HEK293 (cell line): ENCODE results near the gene IBA57.

Experiments used
- CTCF ChIA-PET: fragments of 350-600 bp; formaldehyde crosslinking; extraction: SDS; loops from one replicate; lab custom pipeline; 2021; ENCODE audit warnings: antibody characterized with exemption; lab: Yijun Ruan, JAX
- POLR2A ChIA-PET: fragments of 300-600 bp; formaldehyde crosslinking; extraction: SDS; loops from one replicate; lab custom pipeline; 2020; ENCODE audit warnings: antibody characterized with exemption, inconsistent platforms; lab: Yijun Ruan, JAX
- H3K27ac ChIP-seq: fragments of 200-500 bp; sonication (Bioruptor generic); 2 replicates; pipeline ENCODE4 v1.5.1; 2014; ENCODE audit warnings: low read depth, low read length, control low read depth, inconsistent platforms; ENCODE audit errors: extremely low read depth
- H3K36me3 ChIP-seq, 2 experiments: fragments of 200-500 bp in 1 of 2; sonication (Bioruptor generic) in 1 of 2; 1 replicate in 1 of 2; 2 replicates in 1 of 2; pipeline ENCODE4 v1.5.1; 2014 to 2017; ENCODE audit warnings: inconsistent platforms in 2 of 2, low read length in 2 of 2; ENCODE audit not compliant: control insufficient read depth in 2 of 2, insufficient read depth in 1 of 2
- H3K4me1 ChIP-seq: fragments of 200-500 bp; sonication (Bioruptor generic); 2 replicates; pipeline ENCODE4 v1.5.1; 2014; ENCODE audit warnings: mild to moderate bottlenecking, low read length, inconsistent platforms; ENCODE audit not compliant: control insufficient read depth, insufficient read depth
- H3K4me3 ChIP-seq: 2 replicates; pipeline ENCODE4 v1.5.1; 2011; ENCODE audit warnings: low read depth, mild to moderate bottlenecking, control low read depth, low read length, moderate library complexity
- H3K9me3 ChIP-seq: fragments of 200-500 bp; sonication (Bioruptor generic); 2 replicates; pipeline ENCODE4 v1.5.1; 2014; ENCODE audit warnings: low read depth, low read length, inconsistent platforms; ENCODE audit not compliant: control insufficient read depth, insufficient read depth
- GLI4 ChIP-seq: fragments of 450-650 bp; formaldehyde crosslinking; IDR thresholded peaks from 2 replicates; pipeline ENCODE4 v1.5.1; 2016; ENCODE audit warnings: missing biosample characterization, missing genetic modification characterization
- KLF16 ChIP-seq: fragments of 450-650 bp; formaldehyde crosslinking; IDR thresholded peaks from 2 replicates; pipeline ENCODE4 v1.5.1; 2017; ENCODE audit warnings: missing biosample characterization, missing genetic modification characterization
- MYNN ChIP-seq: fragments of 450-650 bp; formaldehyde crosslinking; IDR thresholded peaks from 2 replicates; pipeline ENCODE4 v1.5.1; 2016; ENCODE audit warnings: missing biosample characterization, missing genetic modification characterization, borderline replicate concordance
- PATZ1 ChIP-seq: fragments of 450-650 bp; formaldehyde crosslinking; IDR thresholded peaks from 2 replicates; pipeline ENCODE4 v1.5.1; 2016; ENCODE audit warnings: missing biosample characterization, missing genetic modification characterization
- PRDM4 ChIP-seq: fragments of 450-650 bp; formaldehyde crosslinking; IDR thresholded peaks from 2 replicates; pipeline ENCODE4 v1.5.1; 2017; ENCODE audit warnings: missing biosample characterization, missing genetic modification characterization
- RBAK ChIP-seq: fragments of 450-650 bp; formaldehyde crosslinking; IDR thresholded peaks from 2 replicates; pipeline ENCODE4 v1.5.1; 2016; ENCODE audit warnings: missing biosample characterization, missing genetic modification characterization
- SALL2 ChIP-seq: fragments of 450-650 bp; formaldehyde crosslinking; IDR thresholded peaks from 2 replicates; pipeline ENCODE4 v1.5.0; 2017; ENCODE audit warnings: missing biosample characterization, mild to moderate bottlenecking, missing genetic modification characterization, borderline replicate concordance
- SCRT2 ChIP-seq: fragments of 450-650 bp; formaldehyde crosslinking; IDR thresholded peaks from 2 replicates; pipeline ENCODE4 v1.5.1; 2016; ENCODE audit warnings: missing biosample characterization, missing genetic modification characterization
- SP7 ChIP-seq: fragments of 450-650 bp; formaldehyde crosslinking; IDR thresholded peaks from 2 replicates; pipeline ENCODE4 v1.5.1; 2016; ENCODE audit warnings: missing biosample characterization, missing genetic modification characterization
- TCF7L2 ChIP-seq: IDR thresholded peaks from 2 replicates; pipeline ENCODE4 v1.6.1; 2011; ENCODE audit warnings: low read depth, mild to moderate bottlenecking, inconsistent platforms, low read length, moderate library complexity, borderline replicate concordance
- ZFP37 ChIP-seq: fragments of 450-650 bp; formaldehyde crosslinking; IDR thresholded peaks from 2 replicates; pipeline ENCODE4 v1.5.1; 2016; ENCODE audit warnings: missing biosample characterization, missing genetic modification characterization
- ZNF132 ChIP-seq: fragments of 450-650 bp; formaldehyde crosslinking; IDR thresholded peaks from 2 replicates; pipeline ENCODE4 v1.5.1; 2017; ENCODE audit warnings: missing biosample characterization, missing genetic modification characterization, borderline replicate concordance
- ZNF138 ChIP-seq: fragments of 450-650 bp; formaldehyde crosslinking; IDR thresholded peaks from 2 replicates; pipeline ENCODE4 v1.5.1; 2016; ENCODE audit warnings: missing biosample characterization, missing genetic modification characterization, borderline replicate concordance
- ZNF140 ChIP-seq: fragments of 450-650 bp; formaldehyde crosslinking; IDR thresholded peaks from 2 replicates; pipeline ENCODE4 v1.5.1; 2016; ENCODE audit warnings: missing biosample characterization, missing genetic modification characterization
- ZNF146 ChIP-seq: fragments of 450-650 bp; formaldehyde crosslinking; IDR thresholded peaks from 2 replicates; pipeline ENCODE4 v1.5.1; 2016; ENCODE audit warnings: missing biosample characterization, missing genetic modification characterization
- ZNF169 ChIP-seq: fragments of 450-650 bp; formaldehyde crosslinking; IDR thresholded peaks from 2 replicates; pipeline ENCODE4 v1.5.1; 2016; ENCODE audit warnings: missing biosample characterization, missing genetic modification characterization
- ZNF174 ChIP-seq: fragments of 450-650 bp; formaldehyde crosslinking; IDR thresholded peaks from 2 replicates; pipeline ENCODE4 v1.5.0; 2017; ENCODE audit warnings: missing biosample characterization, mild to moderate bottlenecking, missing genetic modification characterization
- ZNF175 ChIP-seq: fragments of 450-650 bp; formaldehyde crosslinking; IDR thresholded peaks from 2 replicates; pipeline ENCODE4 v1.5.1; 2016; ENCODE audit warnings: missing biosample characterization, missing genetic modification characterization
- ZNF354C ChIP-seq: fragments of 450-650 bp; formaldehyde crosslinking; IDR thresholded peaks from 2 replicates; pipeline ENCODE4 v1.5.1; 2016; ENCODE audit warnings: missing biosample characterization, missing genetic modification characterization, low read depth, borderline replicate concordance
- ZNF514 ChIP-seq: fragments of 450-650 bp; formaldehyde crosslinking; IDR thresholded peaks from 2 replicates; pipeline ENCODE4 v1.5.1; 2016; ENCODE audit warnings: missing biosample characterization, missing genetic modification characterization
- ZNF529 ChIP-seq: fragments of 450-650 bp; formaldehyde crosslinking; IDR thresholded peaks from 2 replicates; pipeline ENCODE4 v1.5.1; 2017; ENCODE audit warnings: missing genetic modification characterization, missing biosample characterization; ENCODE audit not compliant: insufficient replicate concordance
- ZNF561 ChIP-seq: fragments of 450-650 bp; IDR thresholded peaks from 2 replicates; pipeline ENCODE4 v1.5.1; 2018; ENCODE audit warnings: missing biosample characterization, missing genetic modification characterization, borderline replicate concordance
- ZNF610 ChIP-seq: fragments of 450-650 bp; formaldehyde crosslinking; IDR thresholded peaks from 2 replicates; pipeline ENCODE4 v1.5.1; 2016; ENCODE audit warnings: missing biosample characterization, missing genetic modification characterization, borderline replicate concordance
- ZNF677 ChIP-seq: fragments of 450-650 bp; IDR thresholded peaks from 2 replicates; pipeline ENCODE4 v1.5.0; 2018; ENCODE audit warnings: missing biosample characterization, mild to moderate bottlenecking, missing genetic modification characterization, moderate library complexity
- ZNF707 ChIP-seq: fragments of 450-650 bp; formaldehyde crosslinking; IDR thresholded peaks from 2 replicates; pipeline ENCODE4 v1.5.1; 2016; ENCODE audit warnings: missing biosample characterization, missing genetic modification characterization
- ZNF777 ChIP-seq: fragments of 450-650 bp; formaldehyde crosslinking; IDR thresholded peaks from 2 replicates; pipeline ENCODE4 v1.5.1; 2017; ENCODE audit warnings: missing biosample characterization, missing genetic modification characterization, borderline replicate concordance
- ZNF837 ChIP-seq: fragments of 450-650 bp; formaldehyde crosslinking; IDR thresholded peaks from 2 replicates; pipeline ENCODE4 v1.5.1; 2016; ENCODE audit warnings: missing biosample characterization, missing genetic modification characterization
- ZNF843 ChIP-seq: fragments of 450-650 bp; formaldehyde crosslinking; IDR thresholded peaks from 2 replicates; pipeline ENCODE4 v1.5.1; 2016; ENCODE audit warnings: missing biosample characterization, missing genetic modification characterization
- ZSCAN23 ChIP-seq: fragments of 450-650 bp; formaldehyde crosslinking; IDR thresholded peaks from 2 replicates; pipeline ENCODE4 v1.5.1; 2016; ENCODE audit warnings: missing biosample characterization, missing genetic modification characterization
- TF ChIP-seq, protein P1 (sequence below): fragments of 450-650 bp; IDR thresholded peaks from 2 replicates; pipeline ENCODE4 v1.5.1; 2018; ENCODE audit warnings: missing biosample characterization, missing genetic modification characterization
- TF ChIP-seq, protein P2 (sequence below): fragments of 450-650 bp; formaldehyde crosslinking; optimal IDR thresholded peaks from 2 replicates; pipeline ENCODE3; 2016; ENCODE audit warnings: missing biosample characterization, mild to moderate bottlenecking, missing genetic modification characterization

Gene IBA57

GRCh38 chr1:228198977-228199590 lies 33.5 kb downstream of the IBA57 start:
- CTCF ChIA-PET = interaction anchor here (0.6 kb wide), 1 partner anchor 34 kb away, joined by 3 read pairs; the partner anchor contains the start of gene IBA57
- Histone ChIP-seq H3K4me1 (no peaks in the 10 kb centered on the region), H3K36me3 (no peaks in the 10 kb centered on the region), H3K27ac (no peak overlapping the region), H3K4me3 (no peak overlapping the region), H3K9me3 (no peaks in the 10 kb centered on the region)
- POLR2A ChIA-PET = interaction anchor here (0.7 kb wide), 1 partner anchor 220 kb away, joined by 4 read pairs; no protein-coding TSS in a partner anchor
- no peak for TF ChIP-seq ZNF561
- TF ChIP-seq ZNF843 (tag by site-specific recombination) = no peak
- no peak for TF ChIP-seq SCRT2
- TF ChIP-seq ZNF707 (tag by site-specific recombination) = no peak
- TF ChIP-seq ZNF146 = no peak
- no peak for TF ChIP-seq PATZ1 (tag by site-specific recombination)
- no peak for TF ChIP-seq ZNF138 (tag by site-specific recombination)
- no peak for TF ChIP-seq GLI4 (tag by site-specific recombination)
- peak; percentile 46; the same call in 1 of the 2 replicates for TF ChIP-seq RBAK (tag by site-specific recombination)
- TF ChIP-seq, protein P1, sequence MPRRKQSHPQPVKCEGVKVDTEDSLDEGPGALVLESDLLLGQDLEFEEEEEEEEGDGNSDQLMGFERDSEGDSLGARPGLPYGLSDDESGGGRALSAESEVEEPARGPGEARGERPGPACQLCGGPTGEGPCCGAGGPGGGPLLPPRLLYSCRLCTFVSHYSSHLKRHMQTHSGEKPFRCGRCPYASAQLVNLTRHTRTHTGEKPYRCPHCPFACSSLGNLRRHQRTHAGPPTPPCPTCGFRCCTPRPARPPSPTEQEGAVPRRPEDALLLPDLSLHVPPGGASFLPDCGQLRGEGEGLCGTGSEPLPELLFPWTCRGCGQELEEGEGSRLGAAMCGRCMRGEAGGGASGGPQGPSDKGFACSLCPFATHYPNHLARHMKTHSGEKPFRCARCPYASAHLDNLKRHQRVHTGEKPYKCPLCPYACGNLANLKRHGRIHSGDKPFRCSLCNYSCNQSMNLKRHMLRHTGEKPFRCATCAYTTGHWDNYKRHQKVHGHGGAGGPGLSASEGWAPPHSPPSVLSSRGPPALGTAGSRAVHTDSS = no peak
- peak; percentile 66 for TF ChIP-seq SP7
- TF ChIP-seq ZNF514 = no peak
- peak; percentile 88 for TF ChIP-seq ZNF529
- TF ChIP-seq ZNF132 (tag by site-specific recombination) = no peak
- no peak for TF ChIP-seq ZNF174 (tag by site-specific recombination)
- no peak for TF ChIP-seq PRDM4 (tag by site-specific recombination)
- TF ChIP-seq ZNF140 = no peak
- no peak for TF ChIP-seq ZNF777 (tag by site-specific recombination)
- no peak for TF ChIP-seq ZFP37 (tag by site-specific recombination)
- TF ChIP-seq ZNF354C = no peak
- TF ChIP-seq KLF16 (tag by site-specific recombination) = 0 out of 2 replicates have a peak, but pooled peaks have one; percentile 27
- TF ChIP-seq, protein P2, sequence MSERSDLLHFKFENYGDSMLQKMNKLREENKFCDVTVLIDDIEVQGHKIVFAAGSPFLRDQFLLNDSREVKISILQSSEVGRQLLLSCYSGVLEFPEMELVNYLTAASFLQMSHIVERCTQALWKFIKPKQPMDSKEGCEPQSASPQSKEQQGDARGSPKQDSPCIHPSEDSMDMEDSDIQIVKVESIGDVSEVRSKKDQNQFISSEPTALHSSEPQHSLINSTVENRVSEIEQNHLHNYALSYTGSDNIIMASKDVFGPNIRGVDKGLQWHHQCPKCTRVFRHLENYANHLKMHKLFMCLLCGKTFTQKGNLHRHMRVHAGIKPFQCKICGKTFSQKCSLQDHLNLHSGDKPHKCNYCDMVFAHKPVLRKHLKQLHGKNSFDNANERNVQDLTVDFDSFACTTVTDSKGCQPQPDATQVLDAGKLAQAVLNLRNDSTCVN (tag by site-specific recombination) = no peak
- no peak for TF ChIP-seq MYNN (tag by site-specific recombination)
- peak; percentile 44; the same call in 1 of the 2 replicates for TF ChIP-seq ZNF677 (tag by site-specific recombination)
- no peak for TF ChIP-seq ZNF175 (tag by site-specific recombination)
- no peak for TF ChIP-seq SALL2 (tag by site-specific recombination)
- 0 out of 2 replicates have a peak, but pooled peaks have one; percentile 38 for TF ChIP-seq ZSCAN23
- TF ChIP-seq ZNF169 = 0 out of 2 replicates have a peak, but pooled peaks have one; percentile 30
- TF ChIP-seq TCF7L2 = no peak
- no peak for TF ChIP-seq ZNF837 (tag by site-specific recombination)
- peak; percentile 88 for TF ChIP-seq ZNF610 (tag by site-specific recombination)
